ENCODE results near the gene SYT9.

The SYT9 gene

GRCh38 chr11:7251836-7252682, at the start of gene SYT9:
TSS of gene SYT9 (plus strand) at chr11:7251904. CDS start at chr11:7252187, 283 bp downstream.
- DNase-seq (ENCODE audit: low read depth in 2 of 2) = no peak

GRCh38 chr11:7202412-7202811, 49.3 kb upstream of the SYT9 start:
- no peak for DNase-seq (ENCODE audit: low read depth in 2 of 2)

- no peak for DNase-seq (ENCODE audit: low read depth in 2 of 2)
Observed at GRCh38 chr11:7204778-7205177, 46.9 kb upstream of the SYT9 start.

- no peak for DNase-seq (ENCODE audit: low read depth in 2 of 2)
Observed at GRCh38 chr11:7208391-7208790, 43.3 kb upstream of the SYT9 start.

GRCh38 chr11:7219491-7219890, 32.2 kb upstream of the SYT9 start:
- DNase-seq (ENCODE audit: low read depth in 2 of 2) = no peak

- DNase-seq (ENCODE audit: low read depth in 2 of 2) = no peak
Observed at GRCh38 chr11:7220636-7221035, 31.1 kb upstream of the SYT9 start.

GRCh38 chr11:7222619-7223018, 29.1 kb upstream of the SYT9 start:
- no peak for DNase-seq (ENCODE audit: low read depth in 2 of 2)

- no peak for DNase-seq (ENCODE audit: low read depth in 2 of 2)
Observed at GRCh38 chr11:7239877-7240276, 11.8 kb upstream of the SYT9 start.

- no peak for DNase-seq (ENCODE audit: low read depth in 2 of 2)
Observed at GRCh38 chr11:7245341-7245740, 6.4 kb upstream of the SYT9 start.

GRCh38 chr11:7246179-7246578, 5.5 kb upstream of the SYT9 start:
- no peak for DNase-seq (ENCODE audit: low read depth in 2 of 2)

- DNase-seq (ENCODE audit: low read depth in 2 of 2) = no peak
Observed at GRCh38 chr11:7250166-7250565, 1.5 kb upstream of the SYT9 start.

GRCh38 chr11:7251487-7251835, 243 bp upstream of the SYT9 start:
- no peak for DNase-seq (ENCODE audit: low read depth in 2 of 2)

GRCh38 chr11:7252683-7253213, 1.0 kb downstream of the SYT9 start:
- no peak for DNase-seq (ENCODE audit: low read depth in 2 of 2)

GRCh38 chr11:7253800-7254199, 2.1 kb downstream of the SYT9 start:
- no peak for DNase-seq (ENCODE audit: low read depth in 2 of 2)

- no peak for DNase-seq (ENCODE audit: low read depth in 2 of 2)
Observed at GRCh38 chr11:7254731-7255291, 3.1 kb downstream of the SYT9 start.

GRCh38 chr11:7256943-7257342, 5.2 kb downstream of the SYT9 start:
- no peak for DNase-seq (ENCODE audit: low read depth in 2 of 2)

- DNase-seq (ENCODE audit: low read depth in 2 of 2) = no peak
Observed at GRCh38 chr11:7257724-7258123, 6.0 kb downstream of the SYT9 start.

GRCh38 chr11:7261578-7261977, 9.9 kb downstream of the SYT9 start:
- no peak for DNase-seq (ENCODE audit: low read depth in 2 of 2)

GRCh38 chr11:7262672-7263071, 11.0 kb downstream of the SYT9 start:
- no peak for DNase-seq (ENCODE audit: low read depth in 2 of 2)

- no peak for DNase-seq (ENCODE audit: low read depth in 2 of 2)
Observed at GRCh38 chr11:7263842-7264241, 12.1 kb downstream of the SYT9 start.

GRCh38 chr11:7268758-7269157, 17.1 kb downstream of the SYT9 start:
- DNase-seq (ENCODE audit: low read depth in 2 of 2) = no peak

GRCh38 chr11:7270233-7270865, 18.6 kb downstream of the SYT9 start:
- no peak for DNase-seq (ENCODE audit: low read depth in 2 of 2)

- DNase-seq (ENCODE audit: low read depth in 2 of 2) = no peak
Observed at GRCh38 chr11:7272373-7272772, 20.7 kb downstream of the SYT9 start.

Measured in stimulated activated CD8-positive, alpha-beta memory T cell treated with anti-CD3 and anti-CD28 coated beads, Interleukin-15, amount 100 ng/mL, for 4 hours (primary cell).